Measurements from ENCODE around the gene CERS5. TPM values are rescaled to one million over a fixed set of nuclear protein-coding genes. Genes with fewer than 3 reads are reported as not detected.

CERS5 gene
- total and polyA plus RNA-seq, 2 donors = 30.7 to 130 TPM

- no peak for DNase-seq (ENCODE audit: low read depth in 6 of 9, low spot score in 9 of 9)
- Histone ChIP-seq H3K27me3 (ENCODE audit: control insufficient read depth in 2 of 2, insufficient read depth in 1 of 2, low read length in 1 of 2) (no peaks in the 10 kb centered on the region), H3K9me3 (ENCODE audit: control insufficient read depth in 2 of 2, insufficient read depth in 1 of 2, low read length in 1 of 2) (no peaks in the 10 kb centered on the region), H3K36me3 (ENCODE audit: control insufficient read depth in 2 of 2, insufficient read depth in 2 of 2, low read length in 1 of 2) (peaks cover 5 to 10% of the 10 kb centered on the region in 2 donors), H3K4me3 (ENCODE audit: low read length in 2 of 2) (no peak overlapping the region), H3K4me1 (ENCODE audit: control insufficient read depth in 2 of 2, insufficient read depth in 2 of 2, low read length in 2 of 2) (peaks cover 0 to 4% of the 10 kb centered on the region in 2 donors), H3K27ac (ENCODE audit: low read depth in 1 of 2, low read length in 1 of 2) (no peak overlapping the region)
- 90% methylated on average over 1 of the region's 1 CpG for WGBS
Measured at GRCh38 chr12:50190859-50191258, 23.7 kb upstream of the CERS5 start.

- no peak overlapping the region for H3K27ac ChIP-seq (ENCODE audit: low read depth in 1 of 2, low read length in 1 of 2)
- H3K27me3 ChIP-seq (ENCODE audit: control insufficient read depth in 2 of 2, insufficient read depth in 1 of 2, low read length in 1 of 2) = no peaks in the 10 kb centered on the region
- H3K4me3 ChIP-seq (ENCODE audit: low read length in 2 of 2) = no peak overlapping the region
- WGBS = 91% methylated on average over 5 of the region's 5 CpGs
- DNase-seq (ENCODE audit: low read depth in 6 of 9, low spot score in 9 of 9) = peak in 1 of 9 donors; percentile 42
- no peaks in the 10 kb centered on the region for H3K9me3 ChIP-seq (ENCODE audit: control insufficient read depth in 2 of 2, insufficient read depth in 1 of 2, low read length in 1 of 2)
- peaks cover 0 to 4% of the 10 kb centered on the region in 2 donors for H3K4me1 ChIP-seq (ENCODE audit: control insufficient read depth in 2 of 2, insufficient read depth in 2 of 2, low read length in 2 of 2)
- H3K36me3 ChIP-seq (ENCODE audit: control insufficient read depth in 2 of 2, insufficient read depth in 2 of 2, low read length in 1 of 2) = peaks cover 5 to 10% of the 10 kb centered on the region in 2 donors
Measured at GRCh38 chr12:50188875-50189575, 21.9 kb upstream of the CERS5 start.

GRCh38 chr12:50188241-50188781, 21.1 kb upstream of the CERS5 start:
- Histone ChIP-seq H3K36me3 (ENCODE audit: control insufficient read depth in 2 of 2, insufficient read depth in 2 of 2, low read length in 1 of 2) (peaks cover 5 to 10% of the 10 kb centered on the region in 2 donors), H3K9me3 (ENCODE audit: control insufficient read depth in 2 of 2, insufficient read depth in 1 of 2, low read length in 1 of 2) (no peaks in the 10 kb centered on the region), H3K27ac (ENCODE audit: low read depth in 1 of 2, low read length in 1 of 2) (no peak overlapping the region), H3K4me3 (ENCODE audit: low read length in 2 of 2) (no peak overlapping the region), H3K4me1 (ENCODE audit: control insufficient read depth in 2 of 2, insufficient read depth in 2 of 2, low read length in 2 of 2) (peaks cover 0 to 4% of the 10 kb centered on the region in 2 donors), H3K27me3 (ENCODE audit: control insufficient read depth in 2 of 2, insufficient read depth in 1 of 2, low read length in 1 of 2) (no peaks in the 10 kb centered on the region)
- WGBS = 98% methylated on average over 4 of the region's 4 CpGs
- DNase-seq (ENCODE audit: low read depth in 6 of 9, low spot score in 9 of 9) = no peak

GRCh38 chr12:50187084-50187900, 20.1 kb upstream of the CERS5 start:
- DNase-seq (ENCODE audit: low read depth in 6 of 9, low spot score in 9 of 9) = no peak
- H3K36me3 ChIP-seq (ENCODE audit: control insufficient read depth in 2 of 2, insufficient read depth in 2 of 2, low read length in 1 of 2) = peaks cover 5 to 7% of the 10 kb centered on the region in 2 donors
- H3K27me3 ChIP-seq (ENCODE audit: control insufficient read depth in 2 of 2, insufficient read depth in 1 of 2, low read length in 1 of 2) = no peaks in the 10 kb centered on the region
- no peak overlapping the region for H3K27ac ChIP-seq (ENCODE audit: low read depth in 1 of 2, low read length in 1 of 2)
- H3K9me3 ChIP-seq (ENCODE audit: control insufficient read depth in 2 of 2, insufficient read depth in 1 of 2, low read length in 1 of 2) = no peaks in the 10 kb centered on the region
- H3K4me3 ChIP-seq (ENCODE audit: low read length in 2 of 2) = no peak overlapping the region
- peaks cover 0 to 4% of the 10 kb centered on the region in 2 donors for H3K4me1 ChIP-seq (ENCODE audit: control insufficient read depth in 2 of 2, insufficient read depth in 2 of 2, low read length in 2 of 2)
- WGBS = 91% methylated on average over 7 of the region's 7 CpGs

GRCh38 chr12:50186681-50187080, 19.5 kb upstream of the CERS5 start:
- no peak for DNase-seq (ENCODE audit: low read depth in 6 of 9, low spot score in 9 of 9)
- Histone ChIP-seq H3K9me3 (ENCODE audit: control insufficient read depth in 2 of 2, insufficient read depth in 1 of 2, low read length in 1 of 2) (no peaks in the 10 kb centered on the region), H3K27ac (ENCODE audit: low read depth in 1 of 2, low read length in 1 of 2) (no peak overlapping the region), H3K36me3 (ENCODE audit: control insufficient read depth in 2 of 2, insufficient read depth in 2 of 2, low read length in 1 of 2) (peaks cover 5% of the 10 kb centered on the region in 2 donors), H3K4me1 (ENCODE audit: control insufficient read depth in 2 of 2, insufficient read depth in 2 of 2, low read length in 2 of 2) (peaks cover 0 to 4% of the 10 kb centered on the region in 2 donors), H3K27me3 (ENCODE audit: control insufficient read depth in 2 of 2, insufficient read depth in 1 of 2, low read length in 1 of 2) (no peaks in the 10 kb centered on the region), H3K4me3 (ENCODE audit: low read length in 2 of 2) (no peak overlapping the region)
- 100% methylated on average over 1 of the region's 1 CpG for WGBS

- Histone ChIP-seq H3K4me3 (ENCODE audit: low read length in 2 of 2) (no peak overlapping the region), H3K36me3 (ENCODE audit: control insufficient read depth in 2 of 2, insufficient read depth in 2 of 2, low read length in 1 of 2) (peaks cover 5% of the 10 kb centered on the region in 2 donors), H3K9me3 (ENCODE audit: control insufficient read depth in 2 of 2, insufficient read depth in 1 of 2, low read length in 1 of 2) (no peaks in the 10 kb centered on the region), H3K27ac (ENCODE audit: low read depth in 1 of 2, low read length in 1 of 2) (no peak overlapping the region), H3K4me1 (ENCODE audit: control insufficient read depth in 2 of 2, insufficient read depth in 2 of 2, low read length in 2 of 2) (peaks cover 0 to 4% of the 10 kb centered on the region in 2 donors), H3K27me3 (ENCODE audit: control insufficient read depth in 2 of 2, insufficient read depth in 1 of 2, low read length in 1 of 2) (no peaks in the 10 kb centered on the region)
- no peak for DNase-seq (ENCODE audit: low read depth in 6 of 9, low spot score in 9 of 9)
- 98% methylated on average over 6 of the region's 6 CpGs for WGBS
Measured at GRCh38 chr12:50185970-50186663, 18.9 kb upstream of the CERS5 start.

- 95% methylated on average over 4 of the region's 4 CpGs for WGBS
- no peaks in the 10 kb centered on the region for H3K27me3 ChIP-seq (ENCODE audit: control insufficient read depth in 2 of 2, insufficient read depth in 1 of 2, low read length in 1 of 2)
- H3K36me3 ChIP-seq (ENCODE audit: control insufficient read depth in 2 of 2, insufficient read depth in 2 of 2, low read length in 1 of 2) = peaks cover 5% of the 10 kb centered on the region in 2 donors
- H3K27ac ChIP-seq (ENCODE audit: low read depth in 1 of 2, low read length in 1 of 2) = no peak overlapping the region
- H3K9me3 ChIP-seq (ENCODE audit: control insufficient read depth in 2 of 2, insufficient read depth in 1 of 2, low read length in 1 of 2) = no peaks in the 10 kb centered on the region
- no peak overlapping the region for H3K4me3 ChIP-seq (ENCODE audit: low read length in 2 of 2)
- H3K4me1 ChIP-seq (ENCODE audit: control insufficient read depth in 2 of 2, insufficient read depth in 2 of 2, low read length in 2 of 2) = peaks cover 0 to 4% of the 10 kb centered on the region in 2 donors
- no peak for DNase-seq (ENCODE audit: low read depth in 6 of 9, low spot score in 9 of 9)
Measured at GRCh38 chr12:50185301-50185895, 18.2 kb upstream of the CERS5 start.

GRCh38 chr12:50184261-50184660, 17.1 kb upstream of the CERS5 start:
- Histone ChIP-seq H3K9me3 (ENCODE audit: control insufficient read depth in 2 of 2, insufficient read depth in 1 of 2, low read length in 1 of 2) (no peaks in the 10 kb centered on the region), H3K27ac (ENCODE audit: low read depth in 1 of 2, low read length in 1 of 2) (peak overlapping the region in 1 of 2 donors; percentile 18), H3K4me1 (ENCODE audit: control insufficient read depth in 2 of 2, insufficient read depth in 2 of 2, low read length in 2 of 2) (peaks cover 0 to 4% of the 10 kb centered on the region in 2 donors), H3K4me3 (ENCODE audit: low read length in 2 of 2) (no peak overlapping the region), H3K27me3 (ENCODE audit: control insufficient read depth in 2 of 2, insufficient read depth in 1 of 2, low read length in 1 of 2) (no peaks in the 10 kb centered on the region), H3K36me3 (ENCODE audit: control insufficient read depth in 2 of 2, insufficient read depth in 2 of 2, low read length in 1 of 2) (peaks cover 5% of the 10 kb centered on the region in 2 donors)
- DNase-seq (ENCODE audit: low read depth in 6 of 9, low spot score in 9 of 9) = no peak
- 97% methylated on average over 5 of the region's 5 CpGs for WGBS

Data from thymus (tissue), 11 donors.